GM12878 (cell line): Measurements from ENCODE around the gene CACNA1S. TPM values are rescaled to one million over a fixed set of nuclear protein-coding genes. Genes with fewer than 3 reads are reported as not detected.

ENCODE experiments used
- ATAC-seq: fragments of 200-7000 bp; cut with Tn5 transposase; 3 replicates; pipeline ENCODE4 v1.9.1; 2020; ENCODE audit warnings: mild to moderate bottlenecking, moderate library complexity
- BruUV-seq: library from RNA; stranded (reverse); fragments of 400-500 nt; replicated peaks from 2 replicates; lab custom pipeline; 2021; lab: Mats Ljungman, UMichigan
- CTCF ChIA-PET: fragments of 300-600 bp; sonication (Branson Sonifier 250); formaldehyde crosslinking; extraction: SDS; loops from one replicate; lab custom pipeline; 2021; ENCODE audit warnings: inconsistent platforms; lab: Yijun Ruan, JAX
- POLR2A ChIA-PET: fragments of 350-600 bp; formaldehyde crosslinking; extraction: SDS; loops from one replicate; lab custom pipeline; 2021; ENCODE audit warnings: inconsistent platforms; lab: Charles Lee
- RAD21 ChIA-PET: fragments of 300-600 bp; sonication (Branson Sonifier 250); formaldehyde crosslinking; loops from one replicate; lab custom pipeline; 2023; ENCODE audit warnings: antibody characterized with exemption; ENCODE audit not compliant: unreplicated experiment; lab: Charles Lee
- SMC1A ChIA-PET: fragments of 300-600 bp; sonication (Branson Sonifier 250); formaldehyde crosslinking; loops from one replicate; lab custom pipeline; 2023; ENCODE audit not compliant: unreplicated experiment, uncharacterized antibody; lab: Charles Lee
- DNase-seq: peaks from one replicate; pipeline ENCODE4 v3.0.0-alpha.2; 2011; ENCODE audit warnings: low read depth, low spot score
- FAIRE-seq: peaks from 3 replicates; lab custom pipeline; 2011; peaks lifted over from hg19 to GRCh38; lab: Jason Lieb, UNC
- H2AFZ ChIP-seq: 2 replicates; pipeline ENCODE4 v1.6.0; 2011; ENCODE audit warnings: low read depth, low read length, control low read depth; ENCODE audit not compliant: control insufficient read depth
- H3K27ac ChIP-seq: 2 replicates; pipeline ENCODE4 v1.5.1; 2011; ENCODE audit warnings: control low read depth; ENCODE audit not compliant: control insufficient read depth, insufficient read depth
- H3K27me3 ChIP-seq, 2 experiments: replicated peaks in 1 of 2; 2 replicates each; pipeline versions ENCODE4 v1.6.0 to v1.6.1; 2011; ENCODE audit warnings: low read length in 1 of 2; ENCODE audit not compliant: control insufficient read depth in 2 of 2, insufficient read depth in 2 of 2
- H3K36me3 ChIP-seq, 2 experiments: 2 replicates each; pipeline ENCODE4 v1.5.1; 2011; ENCODE audit warnings: low read length in 1 of 2; ENCODE audit not compliant: control insufficient read depth in 2 of 2, insufficient read depth in 2 of 2
- H3K4me1 ChIP-seq: 2 replicates; pipeline ENCODE4 v1.6.1; 2011; ENCODE audit warnings: mild to moderate bottlenecking, low read length, moderate library complexity, mixed read lengths; ENCODE audit not compliant: control insufficient read depth, insufficient read depth
- H3K4me2 ChIP-seq: 2 replicates; pipeline ENCODE4 v1.6.0; 2011; ENCODE audit warnings: control low read depth; ENCODE audit not compliant: control insufficient read depth, insufficient read depth
- H3K4me3 ChIP-seq: fragments of 200-600 bp; sonication (generic); 2 replicates; pipeline ENCODE4 v1.5.1; 2016
- H3K79me2 ChIP-seq: 2 replicates; pipeline ENCODE4 v1.6.0; 2011; ENCODE audit warnings: low read length; ENCODE audit not compliant: control insufficient read depth, insufficient read depth
- H3K9ac ChIP-seq: 2 replicates; pipeline ENCODE4 v1.8.0; 2011; ENCODE audit warnings: low read length, control low read depth, mixed read lengths; ENCODE audit not compliant: control insufficient read depth, insufficient read depth
- H3K9me3 ChIP-seq: replicated peaks from 3 replicates; pipeline ENCODE4 v1.5.1; 2011; ENCODE audit warnings: mild to moderate bottlenecking, low read length; ENCODE audit not compliant: control insufficient read depth, insufficient read depth
- H4K20me1 ChIP-seq: 2 replicates; pipeline ENCODE4 v1.6.0; 2011; ENCODE audit not compliant: control insufficient read depth, insufficient read depth
- CREB1 ChIP-seq: IDR thresholded peaks from 2 replicates; pipeline ENCODE4 v1.6.1; 2012; ENCODE audit warnings: low read depth, mild to moderate bottlenecking, inconsistent platforms
- ESRRA ChIP-seq: IDR thresholded peaks from 2 replicates; pipeline ENCODE4 v1.6.1; 2012; ENCODE audit warnings: mild to moderate bottlenecking, low read length, improper control_type of control experiment
- FOS ChIP-seq: IDR thresholded peaks from 3 replicates; pipeline ENCODE4 v1.6.1; 2011; ENCODE audit warnings: borderline replicate concordance; ENCODE audit not compliant: insufficient read length; ENCODE audit errors: extremely low read depth
- KLF5 ChIP-seq: fragments of 450-650 bp; IDR thresholded peaks from 2 replicates; pipeline ENCODE4 v1.6.1; 2014; ENCODE audit warnings: mild to moderate bottlenecking; ENCODE audit not compliant: partially characterized antibody
- MTA2 ChIP-seq: fragments of 450-650 bp; IDR thresholded peaks from 2 replicates; pipeline ENCODE4 v1.6.1; 2016; ENCODE audit warnings: low read depth, mild to moderate bottlenecking, moderate library complexity
- NFXL1 ChIP-seq: fragments of 450-650 bp; IDR thresholded peaks from 2 replicates; pipeline ENCODE4 v1.6.1; 2017; ENCODE audit warnings: antibody characterized with exemption, mild to moderate bottlenecking, borderline replicate concordance
- POLR2AphosphoS5 ChIP-seq: IDR thresholded peaks from 2 replicates; pipeline ENCODE4 v1.6.1; 2011; ENCODE audit warnings: mild to moderate bottlenecking, low read length, inconsistent platforms
- SIN3A ChIP-seq: IDR thresholded peaks from 2 replicates; pipeline ENCODE4 v1.6.1; 2012; ENCODE audit warnings: low read depth, low read length, improper control_type of control experiment
- SMAD1 ChIP-seq: fragments of 450-650 bp; IDR thresholded peaks from 2 replicates; pipeline ENCODE4 v1.6.1; 2018; ENCODE audit warnings: mild to moderate bottlenecking, low read depth; ENCODE audit not compliant: partially characterized antibody
- TARDBP ChIP-seq: IDR thresholded peaks from 2 replicates; pipeline ENCODE4 v1.6.1; 2016; ENCODE audit warnings: borderline replicate concordance
- YY1 ChIP-seq: IDR thresholded peaks from 2 replicates; pipeline ENCODE4 v1.6.1; 2011; ENCODE audit warnings: low read depth, mild to moderate bottlenecking, low read length
- ZNF622 ChIP-seq: fragments of 450-650 bp; IDR thresholded peaks from 2 replicates; pipeline ENCODE4 v1.6.1; 2017; ENCODE audit warnings: mild to moderate bottlenecking, inconsistent platforms
- WGBS: methylation state at CpG from one replicate; pipeline ENCODE4 v1.1.6; 2016; ENCODE audit warnings: low lambda C conversion rate; ENCODE audit not compliant: insufficient replicate concordance, insufficient coverage; ENCODE audit errors: missing lambda C conversion rate; 5-methylcytosine and 5-hydroxymethylcytosine counted together
- in situ Hi-C: fragments of 300-500 bp; cut with MboI; formaldehyde crosslinking; loops from 9 replicates; pipeline ENCODE4 v1.14.3; 2018; ENCODE audit warnings: mixed read lengths
- intact Hi-C: fragments of 100-400 bp; cut with micrococcal nuclease; formaldehyde crosslinking; loops from one replicate; pipeline ENCODE4 v1.14.2; 2022; ENCODE audit not compliant: unreplicated experiment
- polyA plus RNA-seq, 11 experiments: library from polyadenylated mRNA; depleted of rRNA in 4 of 11; unstranded in 6 of 11; stranded (reverse) in 5 of 11; fragments of >200 nt; fragmentation: Nextera tagmentation in 4 of 11; fragmentation: Illumina TruSeq in 1 of 11; extraction: Ambion mirVana in 4 of 11; extraction: Trizol in 1 of 11; gene quantifications; 1 replicate in 1 of 11; 2 replicates in 10 of 11; pipeline versions ENCODE4 v1.2.1 to v1.2.3, GENCODE V29; 2011 to 2016; ENCODE audit warnings: inconsistent platforms in 2 of 11, missing spikeins in 2 of 11, low read depth in 1 of 11
- total RNA-seq, 4 experiments: library from RNA; depleted of rRNA in 3 of 4; stranded (reverse); fragments of >200 nt in 3 of 4; fragmentation: Illumina TruSeq in 1 of 4; extraction: Trizol in 1 of 4; gene quantifications; 2 replicates each; pipeline versions ENCODE4 v1.2.1 to v1.2.3, GENCODE V29; 2013 to 2021
- TF ChIP-seq, protein P1 (sequence below): IDR thresholded peaks from 2 replicates; pipeline ENCODE4 v1.6.1; 2011; ENCODE audit warnings: borderline replicate concordance, low read depth, mild to moderate bottlenecking, moderate library complexity, low read length; ENCODE audit not compliant: insufficient read depth, poor library complexity, severe bottlenecking
- TF ChIP-seq, protein P2 (sequence below): IDR thresholded peaks from 2 replicates; pipeline ENCODE4 v1.6.1; 2012; ENCODE audit warnings: low read depth, low read length, improper control_type of control experiment
- TF ChIP-seq, protein P3 (sequence below): fragments of 450-650 bp; IDR thresholded peaks from 2 replicates; pipeline ENCODE4 v1.6.1; 2014; ENCODE audit warnings: mild to moderate bottlenecking
- TF ChIP-seq, protein P4 (sequence below): fragments of 450-650 bp; IDR thresholded peaks from 2 replicates; pipeline ENCODE4 v1.6.1; 2017; ENCODE audit warnings: antibody characterized with exemption, mild to moderate bottlenecking, moderate library complexity
- TF ChIP-seq, protein P5 (sequence below), 3 experiments: IDR thresholded peaks in 2 of 3; conservative IDR thresholded peaks in 1 of 3; 2 replicates each; pipeline ENCODE4 v1.5.1; 2011; ENCODE audit warnings: low read depth in 3 of 3, low read length in 3 of 3, mild to moderate bottlenecking in 3 of 3, control low read depth in 2 of 3, moderate library complexity in 2 of 3, inconsistent platforms in 1 of 3, mixed read lengths in 1 of 3; ENCODE audit not compliant: control insufficient read depth in 2 of 3, insufficient read depth in 1 of 3; ENCODE audit errors: extremely low read depth in 1 of 3

Gene CACNA1S
- total and polyA plus RNA-seq, 10 of the 15 experiments (the other 5 are each of a cell fraction or from before 2014, with no cell fraction given) = under 0.01 to 0.04 (median 0.02) TPM; not detected in 6

DNA sequence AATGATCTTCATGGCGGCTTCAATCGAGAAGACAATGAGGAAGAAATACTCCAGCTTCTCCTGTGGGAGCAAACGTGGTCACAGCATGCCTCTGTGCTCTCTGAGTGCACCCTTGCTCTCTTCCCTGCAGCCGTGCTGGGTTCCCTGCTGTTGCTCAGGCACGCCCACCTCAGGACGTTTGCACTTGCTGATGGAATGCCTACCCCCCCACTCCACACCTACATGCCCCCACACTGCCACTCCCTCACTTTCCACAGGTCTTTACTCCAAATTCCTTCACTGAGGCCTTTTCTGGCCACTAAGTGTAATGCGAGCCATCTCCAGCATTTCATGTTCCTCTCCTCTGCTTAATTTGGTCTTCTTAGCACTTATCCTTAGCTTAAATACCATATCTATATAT, 18.3 kb downstream of the CACNA1S start (continued):
- TF ChIP-seq, protein P1, sequence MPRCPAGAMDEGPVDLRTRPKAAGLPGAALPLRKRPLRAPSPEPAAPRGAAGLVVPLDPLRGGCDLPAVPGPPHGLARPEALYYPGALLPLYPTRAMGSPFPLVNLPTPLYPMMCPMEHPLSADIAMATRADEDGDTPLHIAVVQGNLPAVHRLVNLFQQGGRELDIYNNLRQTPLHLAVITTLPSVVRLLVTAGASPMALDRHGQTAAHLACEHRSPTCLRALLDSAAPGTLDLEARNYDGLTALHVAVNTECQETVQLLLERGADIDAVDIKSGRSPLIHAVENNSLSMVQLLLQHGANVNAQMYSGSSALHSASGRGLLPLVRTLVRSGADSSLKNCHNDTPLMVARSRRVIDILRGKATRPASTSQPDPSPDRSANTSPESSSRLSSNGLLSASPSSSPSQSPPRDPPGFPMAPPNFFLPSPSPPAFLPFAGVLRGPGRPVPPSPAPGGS = no peak
- no peak for TF ChIP-seq NFXL1
- no peak for TF ChIP-seq CREB1
- no peak for TF ChIP-seq TARDBP
- no peak for TF ChIP-seq ZNF622
- no peak for TF ChIP-seq SIN3A
- TF ChIP-seq, all 136 proteins: peak for 0

DNA sequence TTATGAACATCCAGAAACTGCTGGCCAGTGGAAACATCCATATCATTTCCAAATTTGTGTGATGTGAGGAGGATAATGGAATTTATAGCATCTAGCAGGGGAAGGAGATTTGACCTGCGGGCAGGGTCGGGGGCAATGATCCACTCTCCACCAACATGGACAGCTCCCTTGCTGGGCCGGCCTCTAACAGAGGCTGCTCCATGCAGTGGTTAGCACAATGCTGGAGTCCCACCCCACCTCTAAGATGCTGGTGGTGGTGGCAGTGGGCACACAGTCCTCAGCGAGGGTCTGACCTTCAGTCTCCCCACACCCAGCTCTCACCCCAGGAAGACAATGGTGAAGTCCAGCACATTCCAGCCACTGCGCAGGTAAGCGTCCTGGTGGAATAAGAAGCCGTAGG, 18.7 kb downstream of the CACNA1S start:
- H3K4me3 ChIP-seq = no peak overlapping the region
- no peaks in the 10 kb centered on the region for H3K9me3 ChIP-seq
- H3K9ac ChIP-seq = no peak overlapping the region
- no peak overlapping the region for H3K4me2 ChIP-seq
- no peak overlapping the region for H2AFZ ChIP-seq
- ATAC-seq (no peak), FAIRE-seq (no peak), DNase-seq (no peak)
- WGBS = 40% methylated on average over 7 of the region's 7 CpGs
- no peak overlapping the region for H3K27ac ChIP-seq
- no peaks in the 10 kb centered on the region for H4K20me1 ChIP-seq
- in situ Hi-C loops (no loop called here), intact Hi-C loops (no loop called here)
- ChIA-PET SMC1A (no interaction called here), RAD21 (no interaction called here), CTCF (no interaction called here), POLR2A (no interaction called here)
- H3K4me1 ChIP-seq = no peaks in the 10 kb centered on the region; the same call in 1 of the 2 replicates
- H3K27me3 ChIP-seq = peaks cover 2% of the 10 kb centered on the region in 2 experiments; a peak in 3 of 4 replicates
- no peaks in the 10 kb centered on the region for H3K36me3 ChIP-seq
- no peaks in the 10 kb centered on the region for H3K79me2 ChIP-seq
- no TSS peak for BruUV-seq
- TF ChIP-seq SMAD1 = no peak
- no peak for TF ChIP-seq FOS
- no peak for TF ChIP-seq MTA2
- no peak for TF ChIP-seq YY1
- TF ChIP-seq POLR2AphosphoS5 = no peak
- TF ChIP-seq, protein P2, sequence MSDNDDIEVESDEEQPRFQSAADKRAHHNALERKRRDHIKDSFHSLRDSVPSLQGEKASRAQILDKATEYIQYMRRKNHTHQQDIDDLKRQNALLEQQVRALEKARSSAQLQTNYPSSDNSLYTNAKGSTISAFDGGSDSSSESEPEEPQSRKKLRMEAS = no peak
- no peak for TF ChIP-seq KLF5
- TF ChIP-seq ESRRA = no peak
- TF ChIP-seq, protein P3, sequence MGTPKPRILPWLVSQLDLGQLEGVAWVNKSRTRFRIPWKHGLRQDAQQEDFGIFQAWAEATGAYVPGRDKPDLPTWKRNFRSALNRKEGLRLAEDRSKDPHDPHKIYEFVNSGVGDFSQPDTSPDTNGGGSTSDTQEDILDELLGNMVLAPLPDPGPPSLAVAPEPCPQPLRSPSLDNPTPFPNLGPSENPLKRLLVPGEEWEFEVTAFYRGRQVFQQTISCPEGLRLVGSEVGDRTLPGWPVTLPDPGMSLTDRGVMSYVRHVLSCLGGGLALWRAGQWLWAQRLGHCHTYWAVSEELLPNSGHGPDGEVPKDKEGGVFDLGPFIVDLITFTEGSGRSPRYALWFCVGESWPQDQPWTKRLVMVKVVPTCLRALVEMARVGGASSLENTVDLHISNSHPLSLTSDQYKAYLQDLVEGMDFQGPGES = no peak
- TF ChIP-seq, protein P4, sequence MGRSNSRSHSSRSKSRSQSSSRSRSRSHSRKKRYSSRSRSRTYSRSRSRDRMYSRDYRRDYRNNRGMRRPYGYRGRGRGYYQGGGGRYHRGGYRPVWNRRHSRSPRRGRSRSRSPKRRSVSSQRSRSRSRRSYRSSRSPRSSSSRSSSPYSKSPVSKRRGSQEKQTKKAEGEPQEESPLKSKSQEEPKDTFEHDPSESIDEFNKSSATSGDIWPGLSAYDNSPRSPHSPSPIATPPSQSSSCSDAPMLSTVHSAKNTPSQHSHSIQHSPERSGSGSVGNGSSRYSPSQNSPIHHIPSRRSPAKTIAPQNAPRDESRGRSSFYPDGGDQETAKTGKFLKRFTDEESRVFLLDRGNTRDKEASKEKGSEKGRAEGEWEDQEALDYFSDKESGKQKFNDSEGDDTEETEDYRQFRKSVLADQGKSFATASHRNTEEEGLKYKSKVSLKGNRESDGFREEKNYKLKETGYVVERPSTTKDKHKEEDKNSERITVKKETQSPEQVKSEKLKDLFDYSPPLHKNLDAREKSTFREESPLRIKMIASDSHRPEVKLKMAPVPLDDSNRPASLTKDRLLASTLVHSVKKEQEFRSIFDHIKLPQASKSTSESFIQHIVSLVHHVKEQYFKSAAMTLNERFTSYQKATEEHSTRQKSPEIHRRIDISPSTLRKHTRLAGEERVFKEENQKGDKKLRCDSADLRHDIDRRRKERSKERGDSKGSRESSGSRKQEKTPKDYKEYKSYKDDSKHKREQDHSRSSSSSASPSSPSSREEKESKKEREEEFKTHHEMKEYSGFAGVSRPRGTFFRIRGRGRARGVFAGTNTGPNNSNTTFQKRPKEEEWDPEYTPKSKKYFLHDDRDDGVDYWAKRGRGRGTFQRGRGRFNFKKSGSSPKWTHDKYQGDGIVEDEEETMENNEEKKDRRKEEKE = no peak
- TF ChIP-seq, protein P5, sequence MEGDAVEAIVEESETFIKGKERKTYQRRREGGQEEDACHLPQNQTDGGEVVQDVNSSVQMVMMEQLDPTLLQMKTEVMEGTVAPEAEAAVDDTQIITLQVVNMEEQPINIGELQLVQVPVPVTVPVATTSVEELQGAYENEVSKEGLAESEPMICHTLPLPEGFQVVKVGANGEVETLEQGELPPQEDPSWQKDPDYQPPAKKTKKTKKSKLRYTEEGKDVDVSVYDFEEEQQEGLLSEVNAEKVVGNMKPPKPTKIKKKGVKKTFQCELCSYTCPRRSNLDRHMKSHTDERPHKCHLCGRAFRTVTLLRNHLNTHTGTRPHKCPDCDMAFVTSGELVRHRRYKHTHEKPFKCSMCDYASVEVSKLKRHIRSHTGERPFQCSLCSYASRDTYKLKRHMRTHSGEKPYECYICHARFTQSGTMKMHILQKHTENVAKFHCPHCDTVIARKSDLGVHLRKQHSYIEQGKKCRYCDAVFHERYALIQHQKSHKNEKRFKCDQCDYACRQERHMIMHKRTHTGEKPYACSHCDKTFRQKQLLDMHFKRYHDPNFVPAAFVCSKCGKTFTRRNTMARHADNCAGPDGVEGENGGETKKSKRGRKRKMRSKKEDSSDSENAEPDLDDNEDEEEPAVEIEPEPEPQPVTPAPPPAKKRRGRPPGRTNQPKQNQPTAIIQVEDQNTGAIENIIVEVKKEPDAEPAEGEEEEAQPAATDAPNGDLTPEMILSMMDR (IDR thresholded peaks at IDR 0.05 in 2 of 3, conservative IDR thresholded peaks at IDR 0.05 in 1 of 3; ENCODE audit: control insufficient read depth in 2 of 3, extremely low read depth in 1 of 3, insufficient read depth in 1 of 3, low read depth in 3 of 3, low read length in 3 of 3) = no peak
